OCI-LY7 (cell line): ENCODE measurements around the gene SALL4.

ENCODE experiments used
- EZH2phosphoT487 ChIP-seq: fragments of 200-600 bp; sonication (generic); IDR thresholded peaks from 2 replicates; pipeline ENCODE4 v1.6.1; 2018; ENCODE audit warnings: low read depth, borderline replicate concordance, mild to moderate bottlenecking, mixed run types, antibody characterized with exemption, low read length, moderate library complexity, mixed read lengths
- TF ChIP-seq, protein P1 (sequence below): fragments of 200-600 bp; sonication (generic); conservative IDR thresholded peaks from 2 replicates; pipeline ENCODE4 v1.5.1; 2014; ENCODE audit warnings: mild to moderate bottlenecking, antibody characterized with exemption, low read length, moderate library complexity, mixed read lengths

- TF ChIP-seq, protein P1, sequence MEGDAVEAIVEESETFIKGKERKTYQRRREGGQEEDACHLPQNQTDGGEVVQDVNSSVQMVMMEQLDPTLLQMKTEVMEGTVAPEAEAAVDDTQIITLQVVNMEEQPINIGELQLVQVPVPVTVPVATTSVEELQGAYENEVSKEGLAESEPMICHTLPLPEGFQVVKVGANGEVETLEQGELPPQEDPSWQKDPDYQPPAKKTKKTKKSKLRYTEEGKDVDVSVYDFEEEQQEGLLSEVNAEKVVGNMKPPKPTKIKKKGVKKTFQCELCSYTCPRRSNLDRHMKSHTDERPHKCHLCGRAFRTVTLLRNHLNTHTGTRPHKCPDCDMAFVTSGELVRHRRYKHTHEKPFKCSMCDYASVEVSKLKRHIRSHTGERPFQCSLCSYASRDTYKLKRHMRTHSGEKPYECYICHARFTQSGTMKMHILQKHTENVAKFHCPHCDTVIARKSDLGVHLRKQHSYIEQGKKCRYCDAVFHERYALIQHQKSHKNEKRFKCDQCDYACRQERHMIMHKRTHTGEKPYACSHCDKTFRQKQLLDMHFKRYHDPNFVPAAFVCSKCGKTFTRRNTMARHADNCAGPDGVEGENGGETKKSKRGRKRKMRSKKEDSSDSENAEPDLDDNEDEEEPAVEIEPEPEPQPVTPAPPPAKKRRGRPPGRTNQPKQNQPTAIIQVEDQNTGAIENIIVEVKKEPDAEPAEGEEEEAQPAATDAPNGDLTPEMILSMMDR: no peak
- no peak for TF ChIP-seq EZH2phosphoT487
Measured at GRCh38 chr20:51800872-51801121, 1.5 kb downstream of the SALL4 start.
